K562 (cell line): ENCODE data around the gene VPS13C.

Experiments
- CTCF ChIP-seq, 3 experiments: IDR thresholded peaks in 2 of 3; conservative IDR thresholded peaks in 1 of 3; 2 replicates each; pipeline ENCODE4 v1.5.1; 2011 to 2012; ENCODE audit warnings: low read length in 3 of 3, mild to moderate bottlenecking in 3 of 3, control low read depth in 2 of 3, improper control_type of control experiment in 1 of 3, inconsistent platforms in 1 of 3, low read depth in 1 of 3, mixed read lengths in 1 of 3, moderate library complexity in 1 of 3; ENCODE audit not compliant: insufficient read depth in 2 of 3
- SREBF1 ChIP-seq: fragments of 150-350 bp; IDR thresholded peaks from 2 replicates; pipeline ENCODE4 v1.6.1; 2014; ENCODE audit warnings: antibody characterized with exemption, low read depth, low read length, borderline replicate concordance
- TAF1 ChIP-seq: IDR thresholded peaks from 2 replicates; pipeline ENCODE4 v1.6.1; 2011; ENCODE audit warnings: mild to moderate bottlenecking, low read length, moderate library complexity; ENCODE audit not compliant: insufficient read depth, control insufficient read depth, severe bottlenecking; ENCODE audit errors: extremely low read depth
- TF ChIP-seq, protein P1 (sequence below): sonication (generic); formaldehyde crosslinking; IDR thresholded peaks from 2 replicates; pipeline ENCODE4 v1.8.0; 2023; ENCODE audit warnings: mild to moderate bottlenecking, missing genetic modification reagents

DNA sequence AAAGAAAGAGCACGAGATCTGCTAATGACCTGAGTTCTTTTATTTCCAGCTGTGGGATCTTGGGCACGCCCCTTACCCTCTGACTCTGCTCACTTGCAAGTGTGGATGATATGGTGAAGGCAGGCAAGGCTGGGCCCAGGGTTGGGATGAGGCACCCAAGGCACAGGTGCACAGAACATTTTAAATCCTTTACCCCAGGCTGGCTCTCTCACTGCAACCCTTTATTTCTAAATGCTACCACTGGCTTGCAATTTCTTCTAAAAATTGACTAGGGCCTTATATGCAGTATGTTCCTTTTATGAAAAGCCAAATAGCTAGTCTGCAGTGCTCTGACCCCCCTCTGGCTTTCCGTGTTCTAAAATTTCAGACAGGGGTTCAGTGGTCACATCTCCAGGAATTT lies 237.7 kb downstream of the VPS13C start:
- TF ChIP-seq CTCF (IDR thresholded peaks at IDR 0.05 in 2 of 3, conservative IDR thresholded peaks at IDR 0.05 in 1 of 3; ENCODE audit: insufficient read depth in 2 of 3, low read depth in 1 of 3, low read length in 3 of 3) (no peak), SREBF1 (no peak), TAF1 (no peak)
- TF ChIP-seq, protein P1, sequence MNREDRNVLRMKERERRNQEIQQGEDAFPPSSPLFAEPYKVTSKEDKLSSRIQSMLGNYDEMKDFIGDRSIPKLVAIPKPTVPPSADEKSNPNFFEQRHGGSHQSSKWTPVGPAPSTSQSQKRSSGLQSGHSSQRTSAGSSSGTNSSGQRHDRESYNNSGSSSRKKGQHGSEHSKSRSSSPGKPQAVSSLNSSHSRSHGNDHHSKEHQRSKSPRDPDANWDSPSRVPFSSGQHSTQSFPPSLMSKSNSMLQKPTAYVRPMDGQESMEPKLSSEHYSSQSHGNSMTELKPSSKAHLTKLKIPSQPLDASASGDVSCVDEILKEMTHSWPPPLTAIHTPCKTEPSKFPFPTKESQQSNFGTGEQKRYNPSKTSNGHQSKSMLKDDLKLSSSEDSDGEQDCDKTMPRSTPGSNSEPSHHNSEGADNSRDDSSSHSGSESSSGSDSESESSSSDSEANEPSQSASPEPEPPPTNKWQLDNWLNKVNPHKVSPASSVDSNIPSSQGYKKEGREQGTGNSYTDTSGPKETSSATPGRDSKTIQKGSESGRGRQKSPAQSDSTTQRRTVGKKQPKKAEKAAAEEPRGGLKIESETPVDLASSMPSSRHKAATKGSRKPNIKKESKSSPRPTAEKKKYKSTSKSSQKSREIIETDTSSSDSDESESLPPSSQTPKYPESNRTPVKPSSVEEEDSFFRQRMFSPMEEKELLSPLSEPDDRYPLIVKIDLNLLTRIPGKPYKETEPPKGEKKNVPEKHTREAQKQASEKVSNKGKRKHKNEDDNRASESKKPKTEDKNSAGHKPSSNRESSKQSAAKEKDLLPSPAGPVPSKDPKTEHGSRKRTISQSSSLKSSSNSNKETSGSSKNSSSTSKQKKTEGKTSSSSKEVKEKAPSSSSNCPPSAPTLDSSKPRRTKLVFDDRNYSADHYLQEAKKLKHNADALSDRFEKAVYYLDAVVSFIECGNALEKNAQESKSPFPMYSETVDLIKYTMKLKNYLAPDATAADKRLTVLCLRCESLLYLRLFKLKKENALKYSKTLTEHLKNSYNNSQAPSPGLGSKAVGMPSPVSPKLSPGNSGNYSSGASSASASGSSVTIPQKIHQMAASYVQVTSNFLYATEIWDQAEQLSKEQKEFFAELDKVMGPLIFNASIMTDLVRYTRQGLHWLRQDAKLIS (CRISPR knock-in tag) = no peak
